ENCODE results near the gene PHACTR3.

The PHACTR3 gene

GRCh38 chr20:59825944-59826759 lies 221.8 kb downstream of the PHACTR3 start:
- Histone ChIP-seq H3K27me3 (ENCODE audit: control insufficient read depth, insufficient read depth, low read length, poor library complexity, severe bottlenecking) (no peaks in the 10 kb centered on the region), H3K4me1 (ENCODE audit: control insufficient read depth, insufficient read depth, low read length) (no peaks in the 10 kb centered on the region), H3K9me3 (ENCODE audit: control insufficient read depth, low read length) (no peaks in the 10 kb centered on the region), H3K4me3 (ENCODE audit: insufficient read depth, low read depth, low read length) (no peak overlapping the region), H3K36me3 (ENCODE audit: control insufficient read depth, insufficient read depth, low read length) (no peaks in the 10 kb centered on the region), H3K27ac (ENCODE audit: insufficient read depth, low read depth, low read length, poor library complexity, severe bottlenecking) (no peak overlapping the region)
- 79 to 80% methylated on average over 11 of the region's 11 CpGs for WGBS, 2 experiments

- no peaks in the 10 kb centered on the region for H3K27me3 ChIP-seq (ENCODE audit: control insufficient read depth, insufficient read depth, low read length, poor library complexity, severe bottlenecking)
- 85 to 88% methylated on average over 16 of the region's 16 CpGs for WGBS, 2 experiments
- H3K9me3 ChIP-seq (ENCODE audit: control insufficient read depth, low read length), result no peaks in the 10 kb centered on the region
- no peaks in the 10 kb centered on the region for H3K36me3 ChIP-seq (ENCODE audit: control insufficient read depth, insufficient read depth, low read length)
- peaks cover 8% of the 10 kb centered on the region for H3K4me1 ChIP-seq (ENCODE audit: control insufficient read depth, insufficient read depth, low read length)
- H3K27ac ChIP-seq (ENCODE audit: insufficient read depth, low read depth, low read length, poor library complexity, severe bottlenecking), result no peak overlapping the region
- H3K4me3 ChIP-seq (ENCODE audit: insufficient read depth, low read depth, low read length), result no peak overlapping the region
Measured at GRCh38 chr20:59827138-59828056, 223.1 kb downstream of the PHACTR3 start.

GRCh38 chr20:59828125-59829053 lies 224.0 kb downstream of the PHACTR3 start:
- H3K4me3 ChIP-seq (ENCODE audit: insufficient read depth, low read depth, low read length), result no peak overlapping the region
- no peaks in the 10 kb centered on the region for H3K9me3 ChIP-seq (ENCODE audit: control insufficient read depth, low read length)
- WGBS, 2 experiments, result 90% methylated on average over 14 of the region's 15 CpGs
- H3K27ac ChIP-seq (ENCODE audit: insufficient read depth, low read depth, low read length, poor library complexity, severe bottlenecking), result no peak overlapping the region
- peaks cover 8% of the 10 kb centered on the region for H3K4me1 ChIP-seq (ENCODE audit: control insufficient read depth, insufficient read depth, low read length)
- H3K36me3 ChIP-seq (ENCODE audit: control insufficient read depth, insufficient read depth, low read length), result no peaks in the 10 kb centered on the region
- H3K27me3 ChIP-seq (ENCODE audit: control insufficient read depth, insufficient read depth, low read length, poor library complexity, severe bottlenecking), result no peaks in the 10 kb centered on the region

- Histone ChIP-seq H3K4me3 (ENCODE audit: insufficient read depth, low read depth, low read length) (no peak overlapping the region), H3K4me1 (ENCODE audit: control insufficient read depth, insufficient read depth, low read length) (peaks cover 8% of the 10 kb centered on the region), H3K27ac (ENCODE audit: insufficient read depth, low read depth, low read length, poor library complexity, severe bottlenecking) (no peak overlapping the region), H3K36me3 (ENCODE audit: control insufficient read depth, insufficient read depth, low read length) (no peaks in the 10 kb centered on the region), H3K27me3 (ENCODE audit: control insufficient read depth, insufficient read depth, low read length, poor library complexity, severe bottlenecking) (no peaks in the 10 kb centered on the region), H3K9me3 (ENCODE audit: control insufficient read depth, low read length) (no peaks in the 10 kb centered on the region)
- WGBS, 2 experiments, result 84 to 86% methylated on average over 19 of the region's 19 CpGs
Measured at GRCh38 chr20:59829054-59829785, 224.9 kb downstream of the PHACTR3 start.

GRCh38 chr20:59829786-59830664 lies 225.7 kb downstream of the PHACTR3 start:
- Histone ChIP-seq H3K4me1 (ENCODE audit: control insufficient read depth, insufficient read depth, low read length) (peaks cover 8% of the 10 kb centered on the region), H3K27ac (ENCODE audit: insufficient read depth, low read depth, low read length, poor library complexity, severe bottlenecking) (no peak overlapping the region), H3K4me3 (ENCODE audit: insufficient read depth, low read depth, low read length) (no peak overlapping the region), H3K36me3 (ENCODE audit: control insufficient read depth, insufficient read depth, low read length) (no peaks in the 10 kb centered on the region), H3K9me3 (ENCODE audit: control insufficient read depth, low read length) (no peaks in the 10 kb centered on the region), H3K27me3 (ENCODE audit: control insufficient read depth, insufficient read depth, low read length, poor library complexity, severe bottlenecking) (no peaks in the 10 kb centered on the region)
- WGBS, 2 experiments, result 88% methylated on average over 12 of the region's 12 CpGs

GRCh38 chr20:59830665-59831023 lies 226.3 kb downstream of the PHACTR3 start:
- Histone ChIP-seq H3K27ac (ENCODE audit: insufficient read depth, low read depth, low read length, poor library complexity, severe bottlenecking) (no peak overlapping the region), H3K4me3 (ENCODE audit: insufficient read depth, low read depth, low read length) (no peak overlapping the region), H3K9me3 (ENCODE audit: control insufficient read depth, low read length) (no peaks in the 10 kb centered on the region), H3K36me3 (ENCODE audit: control insufficient read depth, insufficient read depth, low read length) (no peaks in the 10 kb centered on the region), H3K27me3 (ENCODE audit: control insufficient read depth, insufficient read depth, low read length, poor library complexity, severe bottlenecking) (no peaks in the 10 kb centered on the region), H3K4me1 (ENCODE audit: control insufficient read depth, insufficient read depth, low read length) (peaks cover 14% of the 10 kb centered on the region)
- WGBS, 2 experiments, result 81 to 85% methylated on average over 6 of the region's 6 CpGs

- H3K27me3 ChIP-seq (ENCODE audit: control insufficient read depth, insufficient read depth, low read length, poor library complexity, severe bottlenecking), result no peaks in the 10 kb centered on the region
- H3K4me1 ChIP-seq (ENCODE audit: control insufficient read depth, insufficient read depth, low read length), result peaks cover 20% of the 10 kb centered on the region
- no peak overlapping the region for H3K4me3 ChIP-seq (ENCODE audit: insufficient read depth, low read depth, low read length)
- H3K9me3 ChIP-seq (ENCODE audit: control insufficient read depth, low read length), result no peaks in the 10 kb centered on the region
- 84% methylated on average over 23 of the region's 23 CpGs for WGBS, 2 experiments
- H3K36me3 ChIP-seq (ENCODE audit: control insufficient read depth, insufficient read depth, low read length), result no peaks in the 10 kb centered on the region
- H3K27ac ChIP-seq (ENCODE audit: insufficient read depth, low read depth, low read length, poor library complexity, severe bottlenecking), result no peak overlapping the region
Measured at GRCh38 chr20:59831024-59831915, 226.9 kb downstream of the PHACTR3 start.

GRCh38 chr20:59831916-59832270 lies 227.6 kb downstream of the PHACTR3 start:
- no peaks in the 10 kb centered on the region for H3K9me3 ChIP-seq (ENCODE audit: control insufficient read depth, low read length)
- WGBS, 2 experiments, result 70 to 71% methylated on average over 3 of the region's 3 CpGs
- H3K27ac ChIP-seq (ENCODE audit: insufficient read depth, low read depth, low read length, poor library complexity, severe bottlenecking), result no peak overlapping the region
- no peak overlapping the region for H3K4me3 ChIP-seq (ENCODE audit: insufficient read depth, low read depth, low read length)
- no peaks in the 10 kb centered on the region for H3K36me3 ChIP-seq (ENCODE audit: control insufficient read depth, insufficient read depth, low read length)
- H3K4me1 ChIP-seq (ENCODE audit: control insufficient read depth, insufficient read depth, low read length), result peaks cover 21% of the 10 kb centered on the region
- no peaks in the 10 kb centered on the region for H3K27me3 ChIP-seq (ENCODE audit: control insufficient read depth, insufficient read depth, low read length, poor library complexity, severe bottlenecking)

Data from ectodermal cell (in vitro differentiated cells).